Amygdala (tissue), 56 donors: ENCODE data around the gene KIRREL3.

Experiments
- DNase-seq, 56 donors: peaks; one replicate each; lab custom pipeline; 2025; lab: John Stamatoyannopoulos, UW

Gene KIRREL3

GRCh38 chr11:126564566-126564965 is 436.0 kb downstream of the KIRREL3 start:
- DNase-seq, result no peak

- peak in 4 of 56 donors; percentile 6 to 24 (median 16) for DNase-seq
Measured at GRCh38 chr11:126561327-126561893, 439.2 kb downstream of the KIRREL3 start.

GRCh38 chr11:126560221-126560620 is 440.3 kb downstream of the KIRREL3 start:
- DNase-seq, result no peak

- peak in 4 of 56 donors; percentile 7 to 30 (median 20) for DNase-seq
Measured at GRCh38 chr11:126548581-126549550, 451.7 kb downstream of the KIRREL3 start.

GRCh38 chr11:126547691-126548090 is 452.9 kb downstream of the KIRREL3 start:
- DNase-seq, result no peak

GRCh38 chr11:126547161-126547560 is 453.4 kb downstream of the KIRREL3 start:
- DNase-seq, result no peak

- no peak for DNase-seq
Measured at GRCh38 chr11:126546694-126547093, 453.9 kb downstream of the KIRREL3 start.

- DNase-seq, result no peak
Measured at GRCh38 chr11:126546191-126546590, 454.4 kb downstream of the KIRREL3 start.

GRCh38 chr11:126545057-126545555 is 455.5 kb downstream of the KIRREL3 start:
- no peak for DNase-seq

GRCh38 chr11:126544108-126545056 is 456.2 kb downstream of the KIRREL3 start:
- peak in 38 of 56 donors; percentile 23 to 78 (median 46) for DNase-seq

- DNase-seq, result peak in 13 of 56 donors; percentile 10 to 58 (median 18)
Measured at GRCh38 chr11:126543691-126544090, 456.9 kb downstream of the KIRREL3 start.

- DNase-seq, result no peak
Measured at GRCh38 chr11:126542334-126543015, 458.1 kb downstream of the KIRREL3 start.

- no peak for DNase-seq
Measured at GRCh38 chr11:126538071-126538470, 462.5 kb downstream of the KIRREL3 start.

- DNase-seq, result no peak
Measured at GRCh38 chr11:126537492-126537891, 463.1 kb downstream of the KIRREL3 start.

- no peak for DNase-seq
Measured at GRCh38 chr11:126534141-126534805, 466.3 kb downstream of the KIRREL3 start.

- DNase-seq, result no peak
Measured at GRCh38 chr11:126533560-126533959, 467.0 kb downstream of the KIRREL3 start.

- DNase-seq, result no peak
Measured at GRCh38 chr11:126530416-126530815, 470.2 kb downstream of the KIRREL3 start.

GRCh38 chr11:126529037-126529436 is 471.5 kb downstream of the KIRREL3 start:
- no peak for DNase-seq

GRCh38 chr11:126528075-126528474 is 472.5 kb downstream of the KIRREL3 start:
- DNase-seq, result no peak
